IMR-90 (cell line): ENCODE data around the gene CYTH1. TPM values are rescaled to one million over a fixed set of nuclear protein-coding genes. Genes with fewer than 3 reads are reported as not detected.

ENCODE experiments used
- ATAC-seq: fragments of 200-7000 bp; cut with Tn5 transposase; 2 replicates; pipeline ENCODE4 v1.9.1; 2020; ENCODE audit warnings: low read depth, mild to moderate bottlenecking, moderate library complexity
- BruUV-seq: library from RNA; stranded (reverse); fragments of 400-500 nt; replicated peaks from 2 replicates; lab custom pipeline; 2021; lab: Mats Ljungman, UMichigan
- CTCF ChIA-PET: fragments of 300-600 bp; formaldehyde crosslinking; extraction: SDS; loops from one replicate; lab custom pipeline; 2021; ENCODE audit warnings: antibody characterized with exemption; lab: Yijun Ruan, JAX
- POLR2A ChIA-PET: fragments of 300-600 bp; sonication (Branson Sonifier 250); formaldehyde crosslinking; loops from one replicate; lab custom pipeline; 2022; ENCODE audit warnings: antibody characterized with exemption; ENCODE audit not compliant: unreplicated experiment; lab: Charles Lee
- DNase-seq: peaks from one replicate; pipeline ENCODE4 v3.0.0; 2013
- H2AFZ ChIP-seq: replicated peaks from 2 replicates; pipeline ENCODE3; 2013; ENCODE audit warnings: low read length, mild to moderate bottlenecking; ENCODE audit not compliant: poor library complexity
- H2AK5ac ChIP-seq: 2 replicates; pipeline ENCODE4 v1.6.1; 2013; ENCODE audit warnings: low read depth, low read length, inconsistent platforms
- H2AK9ac ChIP-seq: replicated peaks from 2 replicates; pipeline ENCODE3; 2013; ENCODE audit warnings: mild to moderate bottlenecking, low read depth, low read length, moderate library complexity; ENCODE audit not compliant: poor library complexity
- H2BK120ac ChIP-seq: 2 replicates; pipeline ENCODE4 v1.6.1; 2013; ENCODE audit warnings: low read depth, low read length, inconsistent platforms
- H2BK15ac ChIP-seq: 3 replicates; pipeline ENCODE4 v1.6.1; 2013; ENCODE audit warnings: low read depth, low read length, inconsistent platforms
- H2BK20ac ChIP-seq: 2 replicates; pipeline ENCODE4 v1.6.1; 2013; ENCODE audit warnings: low read depth, mild to moderate bottlenecking, inconsistent platforms, low read length, moderate library complexity
- H2BK5ac ChIP-seq: 2 replicates; pipeline ENCODE4 v1.6.1; 2013; ENCODE audit warnings: mild to moderate bottlenecking, low read depth, low read length, inconsistent platforms; ENCODE audit not compliant: poor library complexity, severe bottlenecking
- H3K14ac ChIP-seq: replicated peaks from 2 replicates; pipeline ENCODE4 v1.6.1; 2013; ENCODE audit warnings: low read depth, low read length, inconsistent platforms
- H3K18ac ChIP-seq: 2 replicates; pipeline ENCODE4 v1.6.1; 2013; ENCODE audit warnings: low read depth, low read length, control low read depth
- H3K23ac ChIP-seq: 2 replicates; pipeline ENCODE4 v1.6.1; 2013; ENCODE audit warnings: low read depth, low read length, inconsistent platforms
- H3K27ac ChIP-seq: 2 replicates; pipeline ENCODE4 v1.5.1; 2013; ENCODE audit warnings: mild to moderate bottlenecking, control low read depth, low read length; ENCODE audit not compliant: insufficient read depth
- H3K27me3 ChIP-seq: 2 replicates; pipeline ENCODE4 v1.6.1; 2013; ENCODE audit warnings: low read length; ENCODE audit not compliant: control insufficient read depth, insufficient read depth
- H3K36me3 ChIP-seq: 2 replicates; pipeline ENCODE4 v1.6.1; 2013; ENCODE audit warnings: low read length, mixed read lengths; ENCODE audit not compliant: control insufficient read depth, insufficient read depth
- H3K4ac ChIP-seq: 2 replicates; pipeline ENCODE4 v1.6.1; 2013; ENCODE audit warnings: low read depth, low read length, inconsistent platforms
- H3K4me1 ChIP-seq: 2 replicates; pipeline ENCODE4 v1.6.1; 2013; ENCODE audit warnings: low read length, mixed read lengths; ENCODE audit not compliant: control insufficient read depth, insufficient read depth
- H3K4me2 ChIP-seq: 2 replicates; pipeline ENCODE4 v1.6.1; 2013; ENCODE audit warnings: low read depth, mild to moderate bottlenecking, control low read depth, low read length, moderate library complexity
- H3K4me3 ChIP-seq: 2 replicates; pipeline ENCODE4 v1.5.1; 2013; ENCODE audit warnings: low read depth, mild to moderate bottlenecking, control low read depth, low read length, moderate library complexity; ENCODE audit not compliant: insufficient read depth
- H3K56ac ChIP-seq: 2 replicates; pipeline ENCODE4 v1.6.1; 2013; ENCODE audit warnings: low read length, inconsistent platforms; ENCODE audit not compliant: insufficient read depth; ENCODE audit errors: extremely low read depth
- H3K79me1 ChIP-seq, 2 experiments: 2 replicates each; pipeline ENCODE4 v1.6.1; 2013; ENCODE audit warnings: low read length in 2 of 2, inconsistent platforms in 1 of 2, low read depth in 1 of 2
- H3K9ac ChIP-seq: 2 replicates; pipeline ENCODE4 v1.6.1; 2013; ENCODE audit warnings: low read depth, low read length, control low read depth
- H3K9me1 ChIP-seq: 2 replicates; pipeline ENCODE4 v1.6.1; 2013; ENCODE audit warnings: low read length, inconsistent platforms; ENCODE audit not compliant: insufficient read depth
- H3K9me3 ChIP-seq: 2 replicates; pipeline ENCODE4 v1.6.1; 2013; ENCODE audit warnings: low read length; ENCODE audit not compliant: control insufficient read depth, insufficient read depth
- H4K20me1 ChIP-seq: 2 replicates; pipeline ENCODE4 v1.6.1; 2013; ENCODE audit warnings: low read length, inconsistent platforms; ENCODE audit not compliant: insufficient read depth
- H4K5ac ChIP-seq: 2 replicates; pipeline ENCODE4 v1.6.1; 2013; ENCODE audit warnings: mild to moderate bottlenecking, low read depth, low read length, control low read depth
- H4K8ac ChIP-seq, 2 experiments: 2 replicates each; pipeline ENCODE4 v1.6.1; 2013; ENCODE audit warnings: low read depth in 2 of 2, low read length in 2 of 2, control low read depth in 1 of 2, inconsistent platforms in 1 of 2
- H4K91ac ChIP-seq: 2 replicates; pipeline ENCODE4 v1.6.1; 2013; ENCODE audit warnings: low read depth, low read length, inconsistent platforms; ENCODE audit not compliant: insufficient read depth
- SMC3 ChIP-seq: fragments of 150-350 bp; IDR thresholded peaks from 2 replicates; pipeline ENCODE4 v1.6.1; 2016; ENCODE audit warnings: low read depth, mild to moderate bottlenecking, antibody characterized with exemption, low read length, moderate library complexity
- whole genome bisulfite sequencing, 2 experiments: methylation state at CpG; one replicate each; pipeline versions ENCODE4 v1.1.5 to v1.1.7; 2013; ENCODE audit warnings: missing lambda C conversion rate in 2 of 2; ENCODE audit not compliant: insufficient read length in 1 of 2; ENCODE audit errors: extremely low coverage in 2 of 2; 5-methylcytosine and 5-hydroxymethylcytosine counted together
- dilution Hi-C: fragments of 300-500 bp; cut with HindIII; formaldehyde crosslinking; loops from one replicate; pipeline ENCODE4 v1.14.3; 2018; ENCODE audit warnings: low sequenced_read_pairs; ENCODE audit not compliant: unreplicated experiment
- in situ Hi-C: fragments of 300-500 bp; cut with MboI; formaldehyde crosslinking; loops from 3 replicates; pipeline ENCODE4 v1.14.3; 2019; ENCODE audit warnings: low sequenced_read_pairs, inconsistent platforms, mixed read lengths
- intact Hi-C: fragments of 100-400 bp; cut with micrococcal nuclease; formaldehyde crosslinking; loops from 2 replicates; pipeline ENCODE4 v1.10.0; 2022
- polyA plus RNA-seq, 3 experiments: library from polyadenylated mRNA; depleted of rRNA; stranded (reverse); fragments of >200 nt; gene quantifications; 2 replicates each; pipeline ENCODE4 v1.2.3, GENCODE V29; 2012; ENCODE audit warnings: low replicate concordance in 1 of 3
- total RNA-seq: library from RNA; depleted of rRNA; stranded (reverse); fragments of >200 nt; gene quantifications from 2 replicates; pipeline ENCODE4 v1.2.3, GENCODE V29; 2012

The CYTH1 gene
- total and polyA plus RNA-seq, 2 of the 4 experiments (the other 2 are of a cell fraction) = 7.9 to 12.4 TPM

GRCh38 chr17:78659546-78659945 is 122.5 kb downstream of the CYTH1 start:
- dilution Hi-C loops = no loop called here

More at GRCh38 chr17:78659546-78659945, 122.5 kb downstream of the CYTH1 start:
- 100% methylated on average over 4 of the region's 12 CpGs; no CpG with 5 or more reads in 1 of the 2 experiments for WGBS, 2 experiments
- Histone ChIP-seq H2BK20ac (no peak overlapping the region), H3K36me3 (no peaks in the 10 kb centered on the region), H2BK120ac (no peak overlapping the region), H3K14ac (no peak overlapping the region), H3K23ac (no peak overlapping the region), H3K27ac (no peak overlapping the region), H3K4me1 (no peaks in the 10 kb centered on the region), H3K27me3 (peaks cover 8% of the 10 kb centered on the region), H3K56ac (no peak overlapping the region), H4K20me1 (no peaks in the 10 kb centered on the region), H2AFZ (no peak overlapping the region), H4K8ac (no peak overlapping the region), H3K9ac (no peak overlapping the region), H2AK9ac (no peak overlapping the region), H3K4ac (no peak overlapping the region), H2AK5ac (no peak overlapping the region), H3K4me2 (no peak overlapping the region), H3K4me3 (no peak overlapping the region), H2BK5ac (no peak overlapping the region), H3K9me3 (no peaks in the 10 kb centered on the region), H3K9me1 (no peaks in the 10 kb centered on the region), H3K18ac (no peak overlapping the region), H4K91ac (no peak overlapping the region), H2BK15ac (no peak overlapping the region), H4K5ac (no peak overlapping the region), H3K79me1 (no peaks in the 10 kb centered on the region)
- ATAC-seq (no peak), DNase-seq (no peak)
- in situ Hi-C loops (no loop called here), intact Hi-C loops (no loop called here)
- ChIA-PET CTCF (no interaction called here), POLR2A (no interaction called here)
- no TSS peak for BruUV-seq
- no peak for TF ChIP-seq SMC3
